NCI-H2081 treated with DMSO at 0.1 percent for 48 hours (cell line): ENCODE measurements around the gene RUNX2.
A peak's percentile ranks its signal among the peaks of the same experiment; 100 is the strongest.

Source experiments
- DNase-seq: peaks from one replicate; lab custom pipeline; 2025; lab: John Stamatoyannopoulos, UW

The RUNX2 gene

DNA sequence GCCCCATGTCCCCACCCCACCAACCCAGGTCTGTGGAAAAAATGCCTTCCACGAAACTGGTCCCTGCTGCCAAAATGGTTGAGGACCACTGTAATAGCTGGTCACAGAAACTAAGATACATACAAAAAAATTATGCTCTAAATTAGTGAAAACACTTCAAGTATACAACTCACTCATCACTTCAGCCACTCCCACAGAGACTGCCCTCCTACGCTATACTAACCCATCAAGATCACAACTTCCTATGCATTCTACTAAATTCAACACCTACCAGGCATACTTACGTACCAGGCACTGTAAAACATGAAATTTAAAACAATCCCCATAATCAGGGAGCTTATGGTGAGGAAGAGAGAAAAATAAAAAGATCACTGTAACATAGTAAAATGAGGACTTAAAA is 22.9 kb downstream of the RUNX2 start:
- DNase-seq, result no peak

DNA sequence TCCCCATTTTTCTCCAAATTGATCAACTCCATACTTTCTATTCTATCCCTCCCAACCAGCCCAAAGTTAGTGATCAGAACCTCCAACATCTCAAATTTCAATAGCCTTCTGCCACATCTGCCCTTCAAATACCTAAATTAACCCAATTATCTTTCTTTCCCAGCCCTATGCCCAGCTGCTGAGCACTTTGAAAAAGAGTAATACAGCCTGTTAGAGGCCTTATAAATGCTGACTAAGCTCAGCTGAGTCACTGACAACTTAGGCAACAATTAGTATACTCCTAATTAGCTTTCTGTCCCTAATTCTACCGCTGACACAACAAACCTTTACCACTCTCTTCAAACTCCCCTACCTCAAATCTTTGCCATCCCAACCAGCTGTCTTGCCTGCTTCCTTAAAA is 23.5 kb downstream of the RUNX2 start:
- no peak for DNase-seq

DNA sequence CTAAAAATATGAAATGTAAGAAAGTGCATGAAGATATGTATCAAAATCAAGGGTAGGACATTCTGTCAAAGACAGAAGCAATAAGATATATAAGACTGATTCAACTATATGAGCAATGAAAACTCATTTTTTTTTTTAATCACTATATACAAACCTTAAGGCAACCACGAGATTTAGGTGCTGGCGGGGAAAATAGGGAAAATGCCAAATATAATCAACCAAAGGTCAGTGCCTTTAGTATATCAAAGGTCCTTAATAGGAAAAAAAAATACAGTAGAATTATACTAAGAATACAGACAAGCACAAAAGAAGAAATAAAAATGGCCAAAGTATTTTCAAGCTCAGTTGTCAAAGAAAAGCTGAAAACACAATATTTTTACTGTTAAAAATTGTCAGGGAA is 25.5 kb downstream of the RUNX2 start:
- no peak for DNase-seq

DNA sequence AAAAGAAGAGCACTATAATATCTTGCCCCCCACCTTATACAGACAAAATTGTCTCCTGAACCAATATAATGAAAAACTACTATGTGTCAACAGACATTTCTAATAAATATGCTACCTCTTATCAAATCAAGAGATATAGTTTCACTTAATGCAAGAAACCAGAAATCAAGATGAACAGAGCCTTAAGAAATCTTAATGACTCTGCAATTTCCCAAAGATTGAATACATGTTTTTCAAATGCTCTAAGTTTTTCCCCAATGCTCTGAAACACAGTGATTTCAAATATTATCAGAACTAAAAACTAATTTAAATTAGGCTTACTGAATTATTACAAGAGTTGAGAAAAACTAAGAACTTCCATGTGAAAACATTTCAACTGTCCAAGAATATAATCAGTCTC is 36.3 kb downstream of the RUNX2 start:
- DNase-seq, result no peak

DNA sequence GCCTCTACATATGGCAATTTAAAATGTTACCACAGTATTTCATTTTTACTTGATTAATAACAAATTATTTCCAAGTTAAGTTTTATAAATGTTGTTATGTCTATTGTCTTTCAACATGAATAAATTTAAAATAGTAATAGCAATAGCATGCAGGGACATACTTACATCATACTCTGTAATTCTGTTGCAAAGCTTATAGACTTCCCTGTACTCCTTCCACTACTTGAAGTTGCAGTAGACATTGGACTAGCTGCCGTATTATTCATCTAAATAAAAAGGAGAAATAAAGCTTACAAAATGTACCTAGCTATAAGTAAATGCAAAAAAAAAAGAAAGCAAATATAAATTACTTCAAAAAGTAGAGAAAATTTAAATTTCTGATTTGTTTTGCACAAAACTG is 36.9 kb downstream of the RUNX2 start:
- no peak for DNase-seq

DNA sequence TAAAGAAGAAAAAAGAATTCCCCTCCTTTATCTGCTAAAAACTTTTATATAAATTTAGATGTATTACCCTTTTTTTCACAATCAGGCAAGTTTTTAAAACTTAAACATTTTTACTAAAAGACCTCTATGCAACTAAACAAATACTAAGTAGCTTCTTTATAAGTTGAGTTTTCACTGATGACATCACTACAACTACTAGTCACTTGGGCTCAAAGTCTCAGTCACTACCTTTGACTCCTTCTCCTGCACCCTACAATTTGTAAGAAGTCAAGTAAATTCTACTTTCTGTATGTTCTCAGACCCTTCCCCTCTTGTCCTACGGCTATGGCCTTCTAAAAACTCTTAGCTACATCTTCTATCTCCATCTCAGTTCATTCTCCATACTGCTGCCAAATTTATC is 38.4 kb downstream of the RUNX2 start:
- no peak for DNase-seq

DNA sequence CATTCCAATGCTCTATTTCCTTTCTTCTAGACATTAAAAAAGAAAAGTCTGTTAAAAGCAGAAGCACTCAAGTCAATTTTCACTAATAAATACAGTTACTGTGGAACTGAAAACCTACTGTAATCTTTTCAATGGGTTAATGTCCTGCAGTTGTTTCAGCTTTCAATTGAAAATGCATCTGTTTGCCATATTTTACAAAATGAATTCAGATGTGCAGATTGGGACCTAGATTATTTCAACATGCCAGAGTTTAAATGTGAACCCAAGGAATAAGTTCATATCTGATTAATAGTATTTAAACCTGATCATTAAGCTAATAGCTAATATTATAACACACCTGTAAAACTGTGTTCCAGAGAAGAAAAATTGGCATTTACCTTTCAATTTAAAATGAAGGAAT is 39.9 kb downstream of the RUNX2 start:
- no peak for DNase-seq

DNA sequence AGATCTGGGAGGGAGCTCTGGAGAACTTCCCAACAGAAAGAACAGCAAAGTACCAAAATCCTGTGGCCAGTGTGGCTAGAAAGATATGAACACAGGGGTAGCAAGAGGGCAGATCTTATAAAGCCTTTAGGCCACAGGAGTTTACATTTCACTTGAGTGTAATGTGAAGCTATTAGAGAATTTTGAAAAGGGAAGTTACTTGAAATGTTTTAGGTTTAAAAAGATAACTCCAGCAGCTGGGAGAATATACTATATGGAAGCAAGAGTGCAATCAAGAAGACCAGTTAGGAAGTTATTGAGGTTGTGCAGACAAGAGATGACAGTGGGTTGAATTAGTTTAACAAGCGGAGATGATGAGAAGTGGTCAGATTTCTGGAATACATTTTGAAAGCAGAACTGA is 41.7 kb downstream of the RUNX2 start:
- DNase-seq, result no peak

DNA sequence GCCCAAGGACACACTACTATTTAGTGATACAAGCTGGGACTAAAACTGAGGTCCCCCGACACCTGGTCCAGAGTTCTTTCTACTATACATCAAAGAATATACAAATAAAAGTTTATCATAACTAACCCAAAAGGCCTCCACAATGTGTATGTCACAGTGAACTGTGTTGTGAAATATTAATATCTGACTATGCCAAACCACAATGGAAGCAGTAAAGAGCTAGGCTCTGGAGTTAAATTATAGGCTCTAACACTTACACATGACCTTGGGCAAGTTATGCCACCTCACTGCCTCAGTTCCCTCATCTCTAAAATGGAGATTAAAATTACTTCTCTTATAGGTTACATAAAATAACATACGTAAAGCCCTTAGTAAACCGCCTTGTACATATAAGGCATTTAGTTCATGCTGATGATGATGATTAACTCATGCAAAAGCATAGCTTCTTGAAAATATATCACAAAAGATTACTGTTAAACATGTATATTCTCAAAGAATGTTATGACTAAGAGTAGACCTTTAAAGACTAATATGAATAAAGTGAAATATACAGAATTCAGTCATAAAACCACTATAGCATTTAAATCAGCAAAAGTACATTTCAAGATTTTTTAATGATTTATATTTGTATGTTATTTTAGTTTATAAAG is 43.9 kb downstream of the RUNX2 start:
- no peak for DNase-seq

DNA sequence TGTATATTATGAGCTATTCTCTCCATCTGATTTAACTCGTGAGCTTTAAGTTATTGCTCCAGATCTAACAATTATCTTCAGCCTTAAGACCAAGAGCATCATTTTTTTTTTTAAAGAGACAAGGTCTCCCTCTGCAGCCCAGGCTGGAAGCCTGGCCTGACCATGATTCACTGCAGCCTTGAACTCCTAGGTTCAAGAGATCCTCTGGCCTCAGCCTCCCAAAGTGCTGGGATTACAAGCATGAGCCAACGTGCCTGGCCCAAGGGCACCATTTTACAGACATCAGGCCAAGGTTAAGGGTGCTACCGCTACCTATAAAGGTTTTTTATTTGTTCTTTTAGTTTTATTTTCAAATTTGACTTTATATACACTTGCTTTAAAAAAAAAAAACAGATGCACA is 47.3 kb downstream of the RUNX2 start:
- no peak for DNase-seq

DNA sequence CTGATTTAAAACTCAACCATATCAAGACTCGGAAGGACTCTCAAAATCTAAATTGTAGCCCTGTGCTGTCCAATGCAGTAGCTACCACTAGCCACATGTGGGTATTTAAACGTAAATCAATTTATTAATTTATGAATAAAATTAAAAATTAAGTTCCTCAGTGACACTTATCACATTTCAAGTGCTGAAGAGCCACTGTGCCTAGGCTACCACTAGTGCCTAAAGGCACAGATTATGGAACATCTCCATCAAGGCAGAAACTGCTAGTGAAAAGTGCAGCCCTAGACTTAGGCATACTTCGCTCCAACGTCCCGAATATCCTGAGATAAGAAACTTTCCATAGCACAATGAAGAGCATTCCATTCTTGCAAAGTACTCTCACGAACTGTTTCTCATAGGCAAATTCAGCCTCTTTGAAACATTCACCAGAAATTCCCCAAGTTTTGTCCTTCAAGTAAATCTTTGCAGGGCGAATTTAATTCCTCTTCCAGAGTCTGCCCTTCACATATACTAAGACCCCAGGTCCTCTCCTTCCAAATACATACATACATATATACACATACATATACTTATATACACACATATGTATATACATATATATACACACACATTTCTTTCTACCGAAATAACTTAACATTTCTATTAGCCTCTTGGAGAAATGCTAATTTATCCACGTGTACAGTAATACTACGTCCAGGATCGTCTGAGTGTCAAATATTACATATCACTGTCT is 48.3 kb downstream of the RUNX2 start:
- no peak for DNase-seq

DNA sequence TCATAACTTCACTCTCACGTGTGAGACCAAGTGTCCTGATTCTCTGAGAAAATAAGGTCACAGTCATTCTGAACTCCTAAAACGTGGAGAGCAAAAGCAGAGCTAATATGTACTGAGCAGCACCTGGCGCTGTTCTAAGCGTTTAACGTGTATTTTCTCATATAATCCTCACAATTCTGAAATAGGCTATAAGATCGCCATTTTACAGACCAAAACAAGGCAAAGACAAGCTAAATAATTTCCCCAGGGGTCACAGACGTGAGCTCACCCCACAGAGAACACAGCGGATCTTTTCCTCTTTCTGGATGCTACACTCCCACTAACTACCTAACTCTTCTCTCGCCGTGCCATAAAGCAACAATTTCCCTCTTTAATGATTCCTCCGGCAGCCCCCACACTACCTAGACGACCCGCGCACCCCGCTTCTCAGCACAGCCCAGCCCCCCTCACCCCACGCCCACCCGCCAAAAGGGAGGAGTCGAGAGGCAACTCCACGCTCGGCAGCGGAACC is 49.0 kb downstream of the RUNX2 start:
- no peak for DNase-seq

DNA sequence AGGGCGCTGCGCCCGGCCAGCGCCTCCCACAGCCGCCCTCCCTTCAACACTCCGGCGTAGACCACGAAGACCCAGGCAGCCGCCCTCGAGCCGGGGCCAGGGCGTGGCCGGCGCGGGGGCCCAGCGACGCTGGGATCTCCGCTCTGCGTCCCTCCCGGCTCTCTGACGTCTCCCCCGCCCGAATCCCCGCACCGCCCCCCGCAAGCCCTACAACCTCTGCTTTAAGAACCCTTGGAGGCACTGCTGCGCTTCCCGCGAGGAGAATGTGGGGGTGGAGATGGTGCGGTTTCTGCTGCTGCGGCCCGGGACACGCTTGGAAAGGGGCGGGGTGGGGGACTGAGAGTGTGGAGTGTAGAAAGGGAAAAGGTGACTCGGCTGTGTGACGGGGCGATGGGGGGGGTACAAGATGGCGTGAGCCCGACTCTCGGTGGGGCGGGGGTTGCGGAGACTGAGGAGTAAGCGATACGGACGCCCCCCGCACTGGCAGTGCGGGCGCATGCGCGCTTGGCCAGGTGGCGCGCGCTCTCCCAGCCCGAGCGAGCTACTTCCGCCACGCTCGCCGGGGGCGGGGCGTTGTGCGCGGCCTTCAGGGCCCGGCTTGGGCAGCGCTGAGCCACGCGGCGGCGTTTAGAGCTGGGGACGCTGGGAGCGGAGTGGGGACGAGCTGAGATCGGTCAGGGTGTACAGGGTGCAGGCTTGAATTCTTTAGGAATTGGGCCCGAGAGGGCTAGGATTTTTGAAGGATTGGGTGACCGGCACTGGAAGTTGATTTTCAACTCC is 49.6 kb downstream of the RUNX2 start, which contains the start of gene SUPT3H:
SUPT3H (minus strand) TSS at position 381 of the 780 bp plus-strand sequence.
- peak; percentile 83 for DNase-seq

DNA sequence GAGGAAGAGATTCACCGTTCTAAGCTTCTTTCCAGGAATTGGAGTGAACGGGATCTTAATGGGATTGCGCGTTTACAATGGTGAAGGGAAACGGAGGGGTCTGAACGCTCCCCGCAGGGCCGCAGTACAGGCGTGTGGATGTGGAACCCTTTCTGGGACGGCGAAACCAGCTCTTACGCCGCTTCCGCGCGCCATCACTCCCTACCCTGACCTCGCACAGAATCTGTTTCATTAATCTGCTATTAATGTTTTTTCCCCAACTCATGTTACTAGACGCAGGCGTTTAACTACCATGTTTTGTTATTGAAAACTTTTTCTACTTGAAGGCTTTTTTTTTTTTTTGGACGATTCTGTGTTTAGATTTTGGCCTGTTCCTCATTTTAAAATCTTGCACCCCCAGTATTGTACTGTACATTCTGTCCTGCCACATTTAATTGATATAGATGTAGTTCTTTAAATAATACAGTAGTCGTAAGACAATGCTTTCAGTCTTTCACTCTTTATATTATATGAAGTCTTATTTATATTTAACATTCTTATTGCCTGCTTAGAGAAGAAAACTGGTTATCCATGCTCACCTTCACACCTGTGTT is 50.3 kb downstream of the RUNX2 start:
- DNase-seq, result peak; percentile 48

DNA sequence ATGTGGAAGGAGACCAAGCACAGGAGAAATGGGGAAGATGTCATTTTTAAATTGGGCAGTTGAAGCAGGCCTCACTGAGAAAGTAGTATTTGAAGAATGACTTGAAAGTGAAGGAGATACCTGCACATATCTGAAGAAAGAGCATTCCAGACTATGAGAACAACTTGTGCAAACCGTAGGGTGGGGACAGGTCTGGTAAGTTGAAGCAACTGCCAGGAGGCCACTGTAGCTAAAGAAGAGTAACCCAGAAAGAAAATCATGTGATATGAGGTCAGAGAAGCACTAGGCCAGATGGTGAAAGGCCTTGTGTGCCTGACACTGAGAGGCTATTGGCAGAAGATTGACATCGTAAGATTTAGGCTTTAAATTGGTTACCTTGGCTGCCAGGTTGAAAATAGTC is 54.3 kb downstream of the RUNX2 start:
- DNase-seq, result no peak

DNA sequence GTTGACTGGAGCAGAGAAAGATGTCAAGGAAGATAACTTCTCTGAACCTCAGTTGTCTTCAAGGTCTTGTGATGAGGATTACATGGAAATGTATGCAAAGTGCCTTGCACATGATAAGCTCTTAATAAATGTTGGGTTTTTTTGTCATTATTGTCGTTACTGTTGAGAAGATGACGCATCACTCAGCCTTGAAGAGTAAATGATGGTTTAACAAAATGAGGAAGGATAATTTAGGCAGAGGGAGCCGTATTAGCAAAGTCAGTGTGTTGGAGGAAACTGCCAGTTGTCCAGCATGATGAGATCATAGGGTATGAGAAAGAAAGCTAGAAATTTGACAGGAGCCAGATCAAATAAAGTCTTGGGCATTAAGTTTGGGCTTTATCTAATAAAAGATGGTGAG is 58.4 kb downstream of the RUNX2 start:
- DNase-seq, result no peak

DNA sequence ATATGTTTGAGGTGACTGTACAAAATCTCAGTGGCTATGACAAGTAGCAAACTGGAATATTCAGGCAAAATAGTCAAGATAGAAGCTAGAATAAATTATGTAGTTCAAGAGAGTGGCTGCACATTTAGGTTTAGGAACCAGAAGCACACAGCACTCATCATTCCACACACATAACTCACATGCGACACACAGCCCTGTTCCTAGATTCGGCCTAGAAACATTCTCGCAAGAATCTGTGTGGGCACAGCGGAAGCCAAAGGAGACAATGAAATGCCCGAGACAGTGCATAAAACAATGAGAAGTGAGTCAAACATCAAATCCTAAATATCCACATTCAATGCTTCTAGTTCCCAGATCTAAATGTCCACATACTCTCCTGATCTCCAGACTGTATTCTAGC is 59.1 kb downstream of the RUNX2 start:
- DNase-seq, result no peak

DNA sequence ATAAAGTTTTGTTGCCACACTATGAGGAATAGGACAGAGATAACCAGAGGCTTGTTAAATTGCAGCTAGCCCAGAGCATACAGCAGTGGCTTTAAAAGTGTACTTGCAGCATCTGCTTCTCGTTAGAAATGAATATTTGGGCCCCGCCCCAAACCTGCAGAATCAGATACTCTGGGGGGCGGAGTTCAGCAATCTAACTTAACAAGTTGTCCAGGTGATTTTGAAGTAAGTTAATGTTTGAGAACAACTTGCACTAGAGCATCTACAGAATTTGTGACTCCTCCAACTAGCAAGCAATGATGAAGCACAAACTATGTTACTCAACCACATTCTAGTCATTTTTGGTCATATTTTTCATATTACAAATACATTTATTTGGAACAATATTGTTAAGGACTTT is 60.2 kb downstream of the RUNX2 start:
- DNase-seq, result no peak

DNA sequence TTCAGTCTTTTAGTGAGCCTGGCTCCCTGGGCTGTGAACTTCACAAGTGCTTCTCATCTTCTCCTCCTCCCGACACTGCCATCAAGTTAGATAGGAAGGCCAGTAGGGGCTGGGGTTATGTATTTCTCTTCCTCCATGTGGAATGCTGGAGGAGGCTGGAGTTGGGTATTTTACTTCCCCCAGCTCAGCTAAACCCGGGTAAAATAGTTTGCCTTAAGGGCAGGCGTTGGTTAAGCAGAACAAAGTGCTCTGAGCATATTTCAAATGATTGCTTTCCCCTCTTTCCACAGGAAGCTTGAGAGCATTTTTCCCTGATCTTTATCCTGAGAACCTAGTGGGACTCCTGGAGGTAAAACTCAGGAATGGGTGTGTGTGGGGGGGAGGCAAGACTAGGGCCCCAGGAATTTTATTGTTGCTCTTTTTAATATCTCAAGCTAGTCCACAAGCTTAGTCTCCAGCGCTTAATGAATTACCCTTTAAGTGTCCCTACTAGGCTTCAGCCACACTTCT is 66.5 kb downstream of the RUNX2 start:
- DNase-seq, result no peak

DNA sequence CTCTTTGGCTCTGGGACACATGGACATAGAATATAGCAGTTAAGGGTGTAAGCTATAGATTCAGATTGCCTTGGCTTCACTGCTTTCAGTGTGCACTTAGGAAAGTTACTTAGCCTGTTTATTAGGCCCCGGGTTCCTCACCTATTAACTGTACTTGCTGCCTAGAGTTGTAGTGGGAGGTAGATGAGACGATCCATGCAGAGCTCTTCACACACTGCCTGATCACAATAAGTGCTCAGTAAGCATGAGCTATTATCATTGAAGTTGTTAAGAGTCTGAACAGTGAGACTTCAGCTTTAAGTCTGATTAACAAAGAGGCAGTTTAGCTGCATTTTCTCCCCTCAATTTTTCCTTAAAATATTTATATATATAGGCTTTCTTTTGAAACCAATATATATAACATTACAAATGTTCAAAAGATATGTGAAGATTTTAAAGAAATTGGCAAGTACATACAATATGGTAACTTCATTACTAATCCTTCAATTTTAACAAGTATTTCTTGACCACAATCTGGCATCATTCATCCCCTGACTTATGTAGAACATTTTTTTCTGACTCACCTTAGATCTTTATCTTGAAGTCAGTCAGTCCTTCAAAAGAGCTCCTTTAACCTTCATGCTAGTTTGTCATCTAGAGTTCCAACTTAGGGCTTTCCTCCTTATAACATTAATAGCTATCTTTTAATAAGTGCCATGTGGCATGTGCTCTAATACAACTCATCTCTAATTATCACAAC is 70.1 kb downstream of the RUNX2 start:
- DNase-seq, result no peak

DNA sequence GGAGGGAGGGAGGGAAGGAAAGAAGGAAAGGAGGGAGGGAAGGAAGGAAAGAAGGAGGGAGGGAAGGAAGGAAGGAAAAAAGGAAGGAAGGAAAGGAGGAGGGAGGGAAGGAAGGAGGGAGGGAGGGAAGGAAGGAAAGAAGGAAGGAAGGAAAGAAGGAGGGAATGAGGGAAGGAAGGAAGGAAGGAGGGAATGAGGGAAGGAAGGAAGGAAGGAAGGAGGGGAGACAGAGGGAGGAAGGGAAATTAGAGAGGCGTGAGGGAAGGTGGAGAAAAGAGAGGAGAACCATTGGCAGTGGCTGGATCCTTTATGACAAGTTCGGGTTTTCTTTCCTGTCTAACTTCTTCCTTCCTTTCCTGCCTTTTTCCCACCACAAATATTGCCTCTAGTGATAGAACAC is 71.9 kb downstream of the RUNX2 start:
- no peak for DNase-seq

DNA sequence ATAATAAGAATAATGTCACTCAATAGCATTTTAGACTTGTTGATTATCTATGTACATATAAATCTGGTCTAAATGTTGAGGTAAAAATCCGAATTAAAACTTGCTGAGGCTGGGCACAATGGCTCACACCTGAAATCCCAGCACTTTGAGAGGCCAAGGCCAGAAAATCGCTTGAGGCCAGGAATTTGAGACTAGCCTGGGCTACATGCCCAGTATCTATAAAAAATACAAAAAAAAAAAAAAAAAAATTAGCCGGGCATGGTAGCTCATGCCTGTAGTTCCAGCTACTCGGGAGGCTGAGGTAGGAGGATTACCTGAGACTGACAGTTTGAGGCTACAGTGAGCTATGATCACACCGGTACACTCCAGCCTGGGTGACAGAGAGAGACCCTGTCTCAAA is 83.8 kb downstream of the RUNX2 start:
- no peak for DNase-seq
